Measurements from ENCODE around the gene TEC.

DNA sequence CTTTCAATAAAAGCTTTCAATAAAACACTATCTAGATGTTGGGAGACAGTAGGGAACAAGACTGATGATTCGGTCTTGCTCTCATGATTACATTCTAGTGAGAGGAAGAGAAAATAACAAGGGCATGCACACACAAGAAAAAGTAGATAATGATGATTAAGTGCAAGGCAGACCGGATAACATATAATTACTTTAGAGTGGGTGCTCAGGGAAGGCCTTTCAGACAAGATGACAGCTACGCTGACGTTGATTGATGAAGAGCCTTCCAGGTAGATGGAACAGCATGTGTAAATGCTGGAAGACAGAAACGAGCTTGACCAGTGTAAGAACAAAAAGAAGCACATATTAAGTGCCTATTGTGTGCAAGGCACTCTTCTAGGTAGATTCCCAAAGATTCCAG lies 179.0 kb downstream of the TEC start:
- TF ChIP-seq CTCF (IDR thresholded peaks at IDR 0.05) (no peak), EP300 (IDR thresholded peaks at IDR 0.05) (no peak), POLR2A (IDR thresholded peaks at IDR 0.05) (no peak), POLR2AphosphoS5 (IDR thresholded peaks at IDR 0.05) (no peak)
